NB4 (cell line): ENCODE data around the gene RPS18.
A peak's percentile ranks its signal among the peaks of the same experiment; 100 is the strongest.

Experiments
- DNase-seq: peaks from one replicate; pipeline ENCODE4 v3.0.0; 2010; ENCODE audit warnings: low read depth
- H3K4me3 ChIP-seq: one replicate; pipeline ENCODE4 v1.5.1; 2011; ENCODE audit warnings: mild to moderate bottlenecking, low read depth, low read length, moderate library complexity
- CTCF ChIP-seq: IDR thresholded peaks from one replicate; pipeline ENCODE4 v1.5.1; 2012; ENCODE audit warnings: low read depth, low read length
- MAX ChIP-seq: IDR thresholded peaks from 2 replicates; pipeline ENCODE4 v1.6.1; 2011; ENCODE audit warnings: low read depth, low read length
- MYC ChIP-seq: IDR thresholded peaks from 2 replicates; pipeline ENCODE4 v1.6.1; 2011; ENCODE audit warnings: low read depth, low read length
- POLR2A ChIP-seq: IDR thresholded peaks from 2 replicates; pipeline ENCODE4 v1.6.1; 2011; ENCODE audit warnings: mild to moderate bottlenecking; ENCODE audit not compliant: insufficient read length; ENCODE audit errors: extremely low read depth

The RPS18 gene

GRCh38 chr6:33295621-33296369 lies 23.9 kb downstream of the RPS18 start:
- no peak overlapping the region for H3K4me3 ChIP-seq
- TF ChIP-seq MYC (no peak), MAX (no peak), CTCF (no peak), POLR2A (no peak)
- DNase-seq, result no peak

- TF ChIP-seq CTCF, result no peak
- TF ChIP-seq POLR2A, result no peak
- TF ChIP-seq MAX, result no peak
- peak overlapping the region; percentile 83 for H3K4me3 ChIP-seq
Observed at GRCh38 chr6:33296797-33297405, 25.0 kb downstream of the RPS18 start.

GRCh38 chr6:33297406-33297955 lies 25.6 kb downstream of the RPS18 start:
- H3K4me3 ChIP-seq, result peak overlapping the region; percentile 83
- DNase-seq, result peak; percentile 69
- TF ChIP-seq MYC, result no peak
- TF ChIP-seq CTCF, result no peak
- TF ChIP-seq MAX, result peak; percentile 87
- no peak for TF ChIP-seq POLR2A

More at GRCh38 chr6:33296797-33297405, 25.0 kb downstream of the RPS18 start:
- DNase-seq, result no peak

GRCh38 chr6:33297956-33298772 lies 26.3 kb downstream of the RPS18 start:
- H3K4me3 ChIP-seq, result peak overlapping the region; percentile 83
- TF ChIP-seq POLR2A, result peak; percentile 35
- no peak for TF ChIP-seq CTCF
- TF ChIP-seq MYC, result no peak
- peak; percentile 83 for DNase-seq

GRCh38 chr6:33298773-33299236 lies 26.9 kb downstream of the RPS18 start, which contains the start of gene RGL2:
Gene RGL2, minus strand, starts transcription at chr6:33298942. Its CDS starts 332 bp downstream, at chr6:33298610.
- TF ChIP-seq POLR2A (peak; percentile 16), MAX (0 out of 2 replicates have a peak, but pooled peaks have one; percentile 11), MYC (0 out of 2 replicates have a peak, but pooled peaks have one; percentile 34), CTCF (no peak)
- DNase-seq, result peak; percentile 92

More at GRCh38 chr6:33298773-33299236, 26.9 kb downstream of the RPS18 start, which contains the start of gene RGL2:
- peak within 1 kb of the TSS; percentile 83 for H3K4me3 ChIP-seq
